Fibroblast of skin of left biceps (primary cell): ENCODE results near the gene LRAT.
"Not testable (repeated sequence)": the region's sequence is repeated elsewhere in the genome, so short reads cannot be mapped to it uniquely, and the experiment has no call there.

Experiments used
- DNase-seq, 2 experiments: peaks; one replicate each; pipeline ENCODE4 v3.0.0-alpha.2; 2013; ENCODE audit warnings: low read depth in 2 of 2

The LRAT gene

DNA sequence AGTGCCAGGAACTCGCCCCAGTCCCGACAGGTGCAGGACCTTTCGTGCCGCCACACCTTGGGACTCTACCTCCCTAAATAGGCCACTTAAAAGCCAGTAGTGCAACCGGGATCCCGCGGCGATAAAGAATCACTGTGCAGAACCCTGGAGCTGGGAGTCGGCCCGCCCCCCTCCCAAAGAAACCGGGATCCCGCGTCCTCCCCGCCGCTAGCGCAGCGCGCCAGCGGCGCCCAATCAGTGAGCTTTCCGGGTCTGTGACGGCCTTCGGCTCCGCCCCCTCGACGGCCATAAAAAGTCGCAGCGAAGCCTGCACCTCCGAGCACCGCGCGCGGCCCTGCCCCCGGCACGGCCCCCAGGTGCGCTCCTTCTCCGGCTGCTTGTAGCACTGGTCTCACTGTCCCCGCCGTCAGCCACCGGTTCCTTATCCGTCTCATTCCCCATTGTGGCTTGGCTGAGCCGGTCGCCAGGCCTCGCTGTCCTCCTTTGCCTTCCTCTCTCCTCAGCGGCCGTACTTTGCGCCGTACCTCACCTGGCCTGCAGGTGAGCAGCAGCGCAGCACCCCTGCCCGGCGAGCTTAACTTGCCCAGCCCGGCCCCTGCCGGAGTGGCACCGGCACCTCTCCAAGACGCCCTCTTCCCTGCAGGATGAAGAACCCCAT lies at the start of gene LRAT:
Gene LRAT (plus strand): TSS at position 318 of the 658 bp plus-strand sequence. CDS start 327 bp downstream, at position 645.
- no peak for DNase-seq

DNA sequence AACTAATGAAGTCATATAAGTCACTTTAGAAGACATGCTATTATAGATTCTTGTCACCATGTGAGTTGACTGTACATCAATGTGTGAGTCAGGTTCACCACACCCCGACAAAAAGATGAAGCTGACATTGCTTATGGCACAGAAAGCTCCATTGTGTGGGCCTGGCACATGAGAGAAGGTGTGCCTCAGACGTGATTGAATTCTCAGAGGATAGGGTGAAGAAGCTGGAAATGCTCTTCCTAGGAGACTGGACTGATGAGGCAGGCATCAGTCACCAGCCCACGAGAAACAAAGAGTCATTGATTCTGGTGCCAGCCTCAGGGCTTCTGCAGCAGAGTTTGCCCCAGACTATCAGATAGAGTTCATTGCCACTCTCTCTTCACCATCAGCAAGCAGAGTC lies 35.9 kb upstream of the LRAT start:
- DNase-seq = no peak

DNA sequence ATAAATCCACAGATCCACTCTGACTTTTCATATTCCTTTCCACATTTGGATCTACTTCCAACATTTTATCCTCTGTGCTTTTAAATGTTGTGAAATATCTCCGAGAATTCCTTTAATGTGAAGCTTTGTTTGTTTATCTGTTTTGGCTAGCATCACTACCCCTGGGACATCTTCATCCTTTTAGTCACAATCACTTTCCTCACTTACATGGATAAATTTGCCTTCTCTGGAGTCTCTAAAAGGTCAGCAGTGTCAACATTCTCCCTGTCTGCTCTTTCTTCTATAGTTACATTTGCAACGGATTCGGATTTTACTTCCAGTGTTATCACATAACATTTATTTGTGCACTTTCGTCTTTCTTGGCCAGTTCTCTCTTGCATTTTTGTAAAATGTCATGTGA lies 34.2 kb upstream of the LRAT start:
- no peak for DNase-seq

DNA sequence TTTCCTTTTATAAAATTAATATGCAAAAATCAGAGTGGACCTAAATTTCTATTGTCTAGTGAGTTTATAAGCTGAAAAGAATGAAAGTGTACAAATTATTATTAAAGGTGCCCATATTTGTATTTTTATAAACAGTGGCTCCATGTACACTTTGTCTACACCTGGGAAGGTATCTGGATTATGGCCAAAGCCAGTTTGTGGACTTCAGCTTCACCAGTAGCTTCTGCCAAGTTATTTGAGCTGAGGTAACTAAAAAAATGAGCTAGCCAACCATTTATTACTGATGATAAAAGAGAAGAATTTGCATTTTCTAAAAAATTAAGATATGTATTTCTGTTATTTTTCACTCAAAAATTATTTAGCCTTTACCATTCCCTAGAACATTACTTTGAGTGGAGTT lies 32.3 kb upstream of the LRAT start:
- DNase-seq = no peak

DNA sequence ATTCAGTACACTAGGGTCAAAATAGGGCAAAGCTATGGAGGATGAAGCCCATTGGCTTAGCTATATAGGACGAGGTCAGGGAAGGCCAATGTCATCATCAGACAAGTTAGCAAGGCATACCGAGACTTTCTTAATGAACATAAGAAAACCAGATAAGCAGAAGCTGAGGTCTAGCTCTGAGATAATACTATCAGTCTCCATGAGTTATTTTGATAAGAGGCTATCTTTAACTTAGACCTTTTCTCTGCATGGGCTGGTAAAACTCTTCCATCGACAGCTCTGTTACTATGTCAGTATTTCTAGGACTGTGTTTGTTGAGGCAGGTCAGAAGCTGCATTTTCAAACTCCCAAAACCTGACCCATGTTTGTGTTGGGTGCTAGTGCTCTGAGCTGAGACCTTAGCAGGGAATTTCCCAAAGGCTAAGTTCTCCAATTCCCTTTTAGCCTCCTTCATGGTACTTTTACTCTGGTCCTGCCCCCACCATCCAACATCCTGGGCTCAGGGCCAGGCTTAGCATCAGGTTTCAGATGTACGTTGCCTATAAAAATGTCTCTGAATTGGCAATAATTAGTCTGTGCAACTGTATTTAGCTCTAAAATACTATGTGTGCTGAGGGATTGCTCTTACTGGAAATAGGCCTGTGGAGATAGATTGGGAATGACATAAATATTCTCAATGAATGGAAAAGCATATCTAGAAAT lies 29.3 kb upstream of the LRAT start:
- no peak for DNase-seq

DNA sequence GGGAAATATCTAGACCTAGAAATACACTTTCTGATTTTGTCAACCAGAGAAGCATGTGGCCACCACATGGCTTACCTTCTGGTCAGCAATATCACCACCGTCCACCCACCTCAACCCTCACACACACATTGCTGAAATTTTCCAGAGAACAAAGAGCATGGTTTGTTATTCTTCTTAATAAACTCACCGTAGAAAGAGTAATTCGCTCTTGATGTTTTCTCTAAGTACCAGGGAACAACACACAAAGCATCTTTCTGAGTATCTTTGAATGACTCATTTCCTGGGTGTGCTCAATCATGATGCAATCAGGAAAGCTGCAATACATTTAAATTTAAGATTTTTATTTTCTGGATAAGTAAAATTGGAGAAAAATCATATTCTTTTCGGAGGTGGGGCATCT lies 24.7 kb upstream of the LRAT start:
- no peak for DNase-seq

DNA sequence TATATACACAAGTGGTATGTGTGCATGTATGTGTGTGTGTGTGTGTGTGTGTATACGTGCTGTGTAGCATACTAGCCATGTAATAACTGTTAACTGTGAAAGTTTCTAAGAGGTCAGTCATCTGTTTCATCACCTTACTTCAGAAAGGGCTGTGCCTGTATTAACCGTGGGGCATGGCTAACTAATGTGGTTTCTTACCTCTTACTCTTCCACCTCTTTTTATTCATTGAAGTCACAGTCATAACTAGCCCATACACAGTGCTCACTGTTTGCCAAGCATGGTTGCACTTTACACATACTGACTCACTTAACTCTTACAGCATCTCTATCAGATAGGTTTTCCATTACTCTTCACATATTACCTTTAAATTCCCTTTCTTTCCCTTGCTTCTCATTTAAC lies 23.7 kb upstream of the LRAT start:
- no peak for DNase-seq

DNA sequence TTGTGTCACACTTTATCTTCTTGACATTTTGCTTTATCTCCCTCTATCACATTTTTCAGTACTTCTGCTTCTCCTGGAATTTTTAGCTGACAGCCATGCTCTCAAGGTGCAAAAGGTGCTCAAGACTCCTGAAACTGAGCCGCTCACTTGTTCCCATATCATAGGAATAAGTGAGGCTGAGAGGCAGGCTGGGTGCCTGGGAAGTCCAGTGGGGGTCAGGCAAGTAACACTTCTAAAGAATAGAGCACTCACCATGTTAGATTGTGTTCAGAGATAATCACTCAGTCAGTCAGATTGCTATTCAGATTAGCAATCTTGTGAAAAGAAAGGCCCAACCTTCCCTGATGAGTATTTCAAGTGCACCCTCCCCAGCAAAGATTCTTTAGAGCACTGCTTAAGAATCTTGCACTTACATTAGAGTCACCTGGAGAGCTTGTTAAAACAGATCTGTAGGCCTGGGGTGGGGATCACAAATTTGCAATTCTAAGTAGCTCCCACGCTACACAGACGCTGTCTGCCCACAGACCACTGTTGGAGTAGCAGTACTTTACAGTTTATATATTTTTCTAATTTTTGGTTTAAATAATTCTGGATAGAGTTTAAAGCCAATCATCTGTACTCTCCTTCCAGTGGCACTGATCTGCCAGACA lies 23.1 kb upstream of the LRAT start:
- no peak for DNase-seq

DNA sequence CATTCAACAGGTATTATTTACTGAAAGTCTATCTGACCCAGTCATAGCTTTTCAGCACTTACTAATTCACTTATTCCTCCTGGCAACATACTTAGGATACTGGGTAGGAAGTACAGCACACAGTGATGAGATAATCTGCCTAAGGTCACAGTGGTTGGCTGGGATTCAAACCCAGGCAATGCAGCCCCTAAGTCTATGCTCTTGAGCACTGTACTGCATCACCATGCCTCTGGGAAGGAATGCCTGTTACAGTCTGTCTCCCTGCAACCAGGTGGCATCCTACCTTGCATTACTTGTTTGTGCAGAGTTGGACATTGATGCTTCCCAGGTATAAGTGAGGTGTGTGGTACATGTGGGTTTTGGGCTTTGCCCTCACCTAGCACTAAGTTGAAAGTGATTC lies 21.5 kb upstream of the LRAT start:
- no peak for DNase-seq

DNA sequence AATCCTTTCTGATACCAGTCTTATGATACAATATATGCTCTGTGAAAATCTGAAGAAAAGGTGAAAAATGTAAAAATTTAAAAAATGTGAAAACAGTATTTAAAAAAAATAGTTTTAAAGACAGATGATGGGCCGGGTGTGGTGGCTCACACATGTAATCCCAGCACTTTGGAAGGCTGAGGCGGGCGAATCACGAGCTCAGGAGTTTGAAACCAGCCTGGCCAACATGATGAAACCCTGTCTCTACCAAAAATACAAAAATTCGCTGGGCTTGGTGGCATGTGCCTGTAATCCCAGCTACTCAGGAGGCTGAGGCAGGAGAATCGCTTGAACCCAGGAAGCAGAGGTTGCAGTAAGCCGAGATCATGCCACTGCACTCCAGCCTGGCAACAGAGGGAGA lies 20.2 kb upstream of the LRAT start:
- DNase-seq = not testable (repeated sequence)

DNA sequence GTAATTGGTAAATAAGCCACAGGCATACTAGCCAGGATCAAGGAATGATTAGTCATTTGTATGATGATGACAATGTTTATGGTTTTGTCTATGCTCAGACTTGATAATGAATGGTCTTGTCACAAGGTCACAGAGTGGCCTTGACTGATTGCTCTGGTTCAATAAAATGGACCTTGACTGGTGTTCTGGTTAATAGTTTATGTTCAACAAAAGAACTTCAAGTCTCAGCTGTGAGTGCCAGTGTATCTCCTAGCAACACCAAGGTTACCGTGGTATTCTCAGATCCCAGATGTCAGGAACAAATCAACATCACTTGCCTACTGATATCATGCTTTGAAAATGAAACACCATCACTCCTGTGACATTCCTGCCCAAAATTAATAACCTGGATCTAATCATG lies 16.3 kb upstream of the LRAT start:
- DNase-seq = no peak

DNA sequence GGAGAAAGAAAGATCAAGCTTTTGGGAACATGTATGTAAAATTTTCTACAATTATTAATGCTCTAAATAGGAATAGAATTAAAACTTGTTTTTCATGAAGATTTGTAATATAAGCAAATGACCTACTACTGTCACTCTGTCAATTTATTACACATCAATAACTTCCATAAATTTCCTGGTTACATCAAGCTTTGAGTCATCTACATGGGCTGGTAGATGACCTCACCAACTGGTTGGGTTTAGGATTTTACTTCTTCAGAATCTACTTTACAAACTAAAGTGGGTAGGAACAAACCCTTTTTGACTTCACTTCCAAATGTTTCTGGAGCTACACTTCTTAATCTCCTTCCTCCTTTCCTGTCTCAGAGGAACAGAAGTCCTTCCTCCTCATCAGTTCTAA lies 12.0 kb upstream of the LRAT start:
- DNase-seq = no peak

DNA sequence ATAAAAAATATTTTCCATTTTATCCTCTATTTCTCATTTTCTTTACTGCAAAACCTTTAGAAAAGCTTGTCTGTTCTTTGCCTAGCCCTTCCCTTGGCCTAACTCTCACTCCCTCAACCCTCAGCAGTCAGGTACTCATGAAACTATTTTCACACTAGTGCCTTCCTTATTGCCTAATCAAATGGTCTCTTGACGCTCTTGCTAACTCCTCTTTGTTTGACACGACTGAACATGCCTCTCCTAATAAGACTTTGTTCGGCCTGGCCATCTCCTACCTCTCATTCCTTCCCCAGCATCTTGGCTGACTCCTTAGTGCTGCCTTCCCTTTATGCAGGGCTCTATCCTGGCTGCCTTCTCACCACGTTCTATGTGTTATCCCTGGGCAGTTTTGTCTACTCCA lies 11.1 kb upstream of the LRAT start:
- no peak for DNase-seq

DNA sequence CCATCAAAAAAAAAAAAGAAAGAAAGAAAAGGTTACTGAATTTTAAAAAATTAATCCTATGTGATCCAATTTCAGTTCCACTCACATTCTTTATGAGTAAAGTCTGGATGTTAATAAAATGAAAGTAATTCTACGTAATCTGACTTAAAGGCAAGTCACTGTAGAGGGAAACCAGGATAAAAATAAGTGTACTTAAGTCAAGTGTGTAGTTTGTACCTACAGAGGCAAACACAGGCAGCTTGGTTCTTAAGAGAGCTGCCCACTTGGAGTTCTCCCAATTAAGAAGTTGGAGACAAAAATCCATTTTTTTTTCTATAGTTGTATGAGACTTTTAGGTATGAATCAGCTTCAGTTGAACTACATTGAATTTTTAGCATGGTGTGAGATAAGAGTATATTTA lies 7.0 kb upstream of the LRAT start:
- no peak for DNase-seq

DNA sequence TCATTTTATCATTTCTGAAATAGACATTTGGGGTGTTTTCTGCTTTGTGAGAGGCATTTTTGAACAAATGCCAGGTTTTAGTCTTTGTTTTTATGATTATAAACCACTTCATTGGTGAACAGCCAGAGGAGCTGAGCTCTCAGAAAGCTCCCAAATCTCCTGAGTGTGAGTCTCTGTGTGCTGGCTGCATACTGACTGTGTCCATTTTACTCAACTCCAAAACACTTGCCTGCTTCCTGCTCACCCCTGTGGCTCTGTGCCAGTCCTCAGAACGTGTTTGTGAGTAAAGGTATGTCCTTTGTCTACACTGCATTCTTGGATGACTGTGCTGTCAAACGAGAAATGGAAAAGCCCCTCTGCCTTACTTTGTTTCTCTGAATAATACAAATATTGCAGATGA lies 5.4 kb upstream of the LRAT start:
- no peak for DNase-seq

DNA sequence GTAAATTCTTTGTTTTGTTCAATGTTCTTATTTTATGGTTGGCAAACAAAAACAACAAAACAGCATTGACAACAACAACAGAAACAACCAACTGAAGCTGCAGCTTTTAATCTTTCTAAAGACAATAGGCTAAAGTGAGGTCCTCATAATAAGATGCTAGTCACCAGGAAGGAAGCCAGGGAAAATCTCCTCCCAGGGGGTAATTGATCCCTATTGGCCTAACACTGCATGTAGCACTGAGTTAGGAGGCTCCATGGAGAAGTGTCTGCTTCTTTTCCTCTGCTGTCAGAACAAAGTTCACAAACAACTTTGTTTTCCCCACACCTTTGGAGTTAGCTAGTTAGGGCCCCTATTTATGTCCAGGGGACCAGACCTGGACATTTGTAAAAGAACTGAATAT lies 4.7 kb upstream of the LRAT start:
- no peak for DNase-seq

DNA sequence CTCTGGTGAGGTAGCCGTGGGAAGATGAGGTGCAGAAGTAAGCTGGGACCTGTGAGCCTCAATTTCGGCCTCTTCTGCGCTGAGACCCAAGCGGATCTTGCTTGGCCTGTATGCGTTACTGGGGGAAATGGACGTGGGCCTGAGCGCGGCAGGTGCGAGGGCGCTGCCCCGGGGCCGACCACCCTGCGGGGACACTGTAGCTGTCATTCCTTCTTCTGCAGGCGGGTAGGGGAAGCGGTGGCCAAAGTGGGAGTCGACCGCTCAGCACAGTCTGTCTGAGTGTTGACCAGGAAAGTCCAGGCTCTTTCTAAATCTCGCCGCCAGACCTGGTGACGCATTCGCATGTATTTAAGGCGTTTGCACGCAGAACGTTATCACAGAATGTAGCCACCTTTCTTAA lies 3.3 kb upstream of the LRAT start:
- DNase-seq = no peak

DNA sequence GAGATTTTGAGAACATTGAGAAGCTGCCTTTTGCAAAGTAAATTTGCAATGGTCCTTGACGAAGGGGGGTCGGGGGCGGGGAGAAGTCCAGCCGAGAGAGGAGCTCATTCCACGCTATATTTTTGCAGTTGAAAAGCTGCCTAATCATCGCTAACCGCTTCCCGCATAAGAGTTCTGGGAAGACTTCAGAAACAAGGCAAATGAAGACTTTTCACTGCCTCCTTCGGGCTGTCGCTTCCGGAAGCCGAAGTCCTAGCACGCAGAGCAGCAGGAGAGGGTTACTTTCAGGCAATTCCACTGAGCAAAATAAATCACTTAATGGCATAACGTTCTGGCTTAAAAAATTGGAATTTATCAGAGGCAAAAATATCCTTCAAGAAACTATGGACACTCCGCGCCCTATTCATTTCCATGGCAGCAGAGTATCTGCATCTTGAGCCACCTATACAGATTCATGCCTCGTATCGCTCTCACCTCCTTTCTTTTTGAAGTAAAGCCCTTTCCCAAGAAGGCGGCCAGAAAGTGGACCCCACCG lies 2.6 kb upstream of the LRAT start:
- DNase-seq = no peak

DNA sequence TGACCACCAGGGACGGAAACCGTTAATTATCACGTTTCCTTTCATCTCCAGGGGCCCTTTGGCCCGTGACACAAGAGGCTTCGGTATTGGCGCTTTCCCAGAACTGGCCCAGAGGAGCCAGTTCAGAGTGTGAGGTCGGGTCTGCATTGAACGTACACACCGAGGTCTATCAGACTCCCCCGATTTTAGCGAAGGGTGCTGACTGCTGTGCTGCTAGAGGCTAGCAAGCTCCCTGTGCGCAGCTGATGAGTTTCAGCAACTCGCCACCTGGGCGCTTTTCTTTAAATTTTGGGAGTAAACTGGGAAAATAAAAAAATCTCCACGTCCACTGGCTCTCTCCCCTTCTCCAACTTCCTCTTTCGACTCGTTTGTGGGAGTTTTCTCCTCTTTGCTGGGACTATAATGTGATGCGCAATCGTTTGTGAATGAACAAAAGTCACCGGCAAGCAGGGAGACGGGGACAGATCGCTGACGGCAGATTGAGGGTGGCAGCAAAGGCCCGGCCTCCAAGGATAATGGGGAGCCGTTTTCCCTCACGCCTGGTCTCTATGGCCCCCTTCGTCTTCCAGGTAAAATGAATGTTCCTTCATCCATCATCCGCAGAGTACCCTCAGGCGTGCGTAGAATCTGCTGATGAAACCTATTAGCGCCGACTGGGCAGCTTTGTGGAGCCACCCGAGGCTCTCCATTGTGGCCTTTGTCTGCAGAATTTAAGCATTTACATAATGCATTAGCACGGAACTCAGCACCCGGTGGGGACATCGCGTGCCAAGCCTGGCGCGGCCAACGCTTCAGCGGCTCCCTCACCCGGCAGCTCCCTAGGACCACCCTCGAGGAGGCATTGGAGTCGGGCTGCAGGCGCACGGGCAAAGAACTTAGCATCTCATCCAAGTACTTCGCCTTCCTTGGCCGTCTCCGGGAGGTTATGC lies 1.6 kb upstream of the LRAT start:
- no peak for DNase-seq

DNA sequence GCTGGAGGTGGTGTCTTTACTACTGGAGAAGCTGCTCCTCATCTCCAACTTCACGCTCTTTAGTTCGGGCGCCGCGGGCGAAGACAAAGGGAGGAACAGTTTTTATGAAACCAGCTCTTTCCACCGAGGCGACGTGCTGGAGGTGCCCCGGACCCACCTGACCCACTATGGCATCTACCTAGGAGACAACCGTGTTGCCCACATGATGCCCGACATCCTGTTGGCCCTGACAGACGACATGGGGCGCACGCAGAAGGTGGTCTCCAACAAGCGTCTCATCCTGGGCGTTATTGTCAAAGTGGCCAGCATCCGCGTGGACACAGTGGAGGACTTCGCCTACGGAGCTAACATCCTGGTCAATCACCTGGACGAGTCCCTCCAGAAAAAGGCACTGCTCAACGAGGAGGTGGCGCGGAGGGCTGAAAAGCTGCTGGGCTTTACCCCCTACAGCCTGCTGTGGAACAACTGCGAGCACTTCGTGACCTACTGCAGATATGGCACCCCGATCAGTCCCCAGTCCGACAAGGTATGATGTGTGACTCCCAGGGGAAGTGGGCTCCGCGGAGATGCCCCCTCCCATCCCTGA lies 634 bp downstream of the LRAT start:
- DNase-seq = no peak

DNA sequence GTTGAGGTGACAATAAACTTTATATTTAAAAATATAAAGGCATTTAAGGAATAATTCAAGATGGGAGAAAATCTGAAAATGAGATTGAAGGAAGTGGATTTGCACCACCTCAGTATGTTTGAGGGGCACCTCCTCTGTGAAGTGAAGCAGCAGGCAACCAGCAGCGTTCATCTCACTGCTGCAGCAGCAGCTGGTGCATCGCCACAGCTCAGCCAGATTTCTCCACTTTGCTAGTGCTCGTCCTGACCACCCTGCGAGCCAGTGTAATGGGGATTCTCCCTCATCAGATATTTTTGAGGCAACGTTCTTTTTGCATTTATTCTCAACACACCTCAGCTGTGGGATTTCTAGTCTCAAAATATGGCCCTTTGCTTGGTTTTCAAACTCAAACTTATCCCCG lies 13.9 kb downstream of the LRAT start:
- no peak for DNase-seq

DNA sequence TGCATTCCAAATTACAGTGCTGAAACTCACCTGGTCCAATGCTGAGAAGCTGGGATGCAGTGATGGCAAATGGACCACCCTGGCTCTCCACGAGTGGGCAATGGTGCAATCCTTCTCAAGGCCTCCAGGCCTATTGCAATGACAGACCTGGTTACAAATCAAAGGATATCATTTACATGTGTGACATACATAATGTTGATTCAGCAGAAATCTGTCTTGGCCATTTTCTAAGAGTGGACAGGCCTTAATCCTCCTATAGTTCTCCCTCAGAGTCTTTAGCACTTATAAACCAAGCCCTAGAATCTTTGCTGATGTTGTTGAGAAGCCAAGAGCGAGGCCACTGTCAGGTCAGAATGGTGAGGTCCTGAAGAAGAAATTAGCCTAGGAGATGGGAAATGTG lies 17.1 kb downstream of the LRAT start:
- no peak for DNase-seq
